ENCODE results near the gene DAZAP2. TPM values are rescaled to one million over a fixed set of nuclear protein-coding genes. Genes with fewer than 3 reads are reported as not detected.

Gene DAZAP2
- total and polyA plus RNA-seq, 11 donors: 58.8 to 419 (median 192) TPM

GRCh38 chr12:51200806-51201205 lies 37.8 kb upstream of the DAZAP2 start:
- Histone ChIP-seq H3K27me3 (no peaks in the 10 kb centered on the region), H3K4me3 (no peak overlapping the region), H3K9me3 (no peaks in the 10 kb centered on the region), H3K4me1 (no peaks in the 10 kb centered on the region), H3K36me3 (peaks cover 0 to 36% (median 4%) of the 10 kb centered on the region in 9 donors), H3K27ac (no peak overlapping the region)
- WGBS, 4 donors: 89 to 95% (median 93%) methylated on average over 9 of the region's 9 CpGs
- ATAC-seq: no peak
- no peak for DNase-seq
- TF ChIP-seq POLR2A (IDR thresholded peaks at IDR 0.05): no peak
- TF ChIP-seq CTCF (IDR thresholded peaks at IDR 0.05): no peak
- intact Hi-C loops (cut with DNase I): no loop called here

GRCh38 chr12:51202718-51203117 lies 35.9 kb upstream of the DAZAP2 start:
- DNase-seq: no peak
- Histone ChIP-seq H3K27me3 (no peaks in the 10 kb centered on the region), H3K36me3 (peaks cover 0 to 37% (median 11%) of the 10 kb centered on the region in 9 donors), H3K27ac (no peak overlapping the region), H3K4me1 (no peaks in the 10 kb centered on the region), H3K4me3 (no peak overlapping the region), H3K9me3 (no peaks in the 10 kb centered on the region)
- intact Hi-C loops (cut with DNase I): no loop called here
- ATAC-seq: no peak
- WGBS, 4 donors: 91 to 95% (median 93%) methylated on average over 5 of the region's 5 CpGs
- TF ChIP-seq CTCF (IDR thresholded peaks at IDR 0.05): no peak
- no peak for TF ChIP-seq POLR2A (IDR thresholded peaks at IDR 0.05)

- Histone ChIP-seq H3K4me1 (no peaks in the 10 kb centered on the region), H3K27ac (no peak overlapping the region), H3K27me3 (no peaks in the 10 kb centered on the region), H3K36me3 (peaks cover 0 to 43% (median 11%) of the 10 kb centered on the region in 9 donors), H3K4me3 (no peak overlapping the region), H3K9me3 (no peaks in the 10 kb centered on the region)
- ATAC-seq (no peak), DNase-seq (no peak)
- WGBS, 4 donors: 91 to 99% (median 95%) methylated on average over 6 of the region's 6 CpGs
- intact Hi-C loops (cut with DNase I): no loop called here
- TF ChIP-seq CTCF (IDR thresholded peaks at IDR 0.05): no peak
These were observed 33.3 kb upstream of the DAZAP2 start for GRCh38 chr12:51205350-51205749.

- intact Hi-C loops (cut with DNase I): no loop called here
- Histone ChIP-seq H3K4me1 (no peaks in the 10 kb centered on the region), H3K27ac (no peak overlapping the region), H3K4me3 (no peak overlapping the region), H3K9me3 (no peaks in the 10 kb centered on the region), H3K27me3 (no peaks in the 10 kb centered on the region), H3K36me3 (peaks cover 0 to 32% (median 12%) of the 10 kb centered on the region in 9 donors)
- WGBS, 4 donors: 90 to 95% (median 94%) methylated on average over 7 of the region's 7 CpGs
- no peak for TF ChIP-seq CTCF (IDR thresholded peaks at IDR 0.05)
- no peak for TF ChIP-seq POLR2A (IDR thresholded peaks at IDR 0.05)
- ATAC-seq (no peak), DNase-seq (no peak)
These were observed 30.5 kb upstream of the DAZAP2 start for GRCh38 chr12:51208016-51208660.

Data from heart left ventricle (tissue), 16 donors.